HG03342 (cell line): ENCODE data around the gene DDHD1.
A peak's percentile ranks its signal among the peaks of the same experiment; 100 is the strongest.
"Not testable (repeated sequence)": the region's sequence is repeated elsewhere in the genome, so short reads cannot be mapped to it uniquely, and the experiment has no call there.

Experiments used
- ATAC-seq: cut with Tn5 transposase; IDR thresholded peaks from one replicate; pipeline ENCODE4 v1.9.1; 2021; ENCODE audit warnings: mild to moderate bottlenecking, moderate library complexity; ENCODE audit not compliant: unreplicated experiment

The DDHD1 gene

GRCh38 chr14:53152184-53152886 lies 788 bp downstream of the DDHD1 start:
- peak; percentile 23 for ATAC-seq

- ATAC-seq: no peak
These were observed 1.5 kb downstream of the DDHD1 start for GRCh38 chr14:53151523-53152183.

- no peak for ATAC-seq
These were observed 3.3 kb downstream of the DDHD1 start for GRCh38 chr14:53149668-53150316.

- no peak for ATAC-seq
These were observed 4.5 kb downstream of the DDHD1 start for GRCh38 chr14:53148671-53149070.

GRCh38 chr14:53147893-53148292 lies 5.2 kb downstream of the DDHD1 start:
- no peak for ATAC-seq

GRCh38 chr14:53147208-53147607 lies 5.9 kb downstream of the DDHD1 start:
- ATAC-seq: peak; percentile 42

- no peak for ATAC-seq
These were observed 6.4 kb downstream of the DDHD1 start for GRCh38 chr14:53146739-53147138.

GRCh38 chr14:53144244-53144643 lies 8.9 kb downstream of the DDHD1 start:
- peak; percentile 72 for ATAC-seq

GRCh38 chr14:53140585-53140984 lies 12.5 kb downstream of the DDHD1 start:
- no peak for ATAC-seq

GRCh38 chr14:53137568-53138203 lies 15.4 kb downstream of the DDHD1 start:
- ATAC-seq: no peak

- ATAC-seq: not testable (repeated sequence)
These were observed 22.6 kb downstream of the DDHD1 start for GRCh38 chr14:53130491-53130890.

- ATAC-seq: no peak
These were observed 24.7 kb downstream of the DDHD1 start for GRCh38 chr14:53128303-53129028.

GRCh38 chr14:53127832-53128231 lies 25.3 kb downstream of the DDHD1 start:
- no peak for ATAC-seq

- ATAC-seq: no peak
These were observed 26.0 kb downstream of the DDHD1 start for GRCh38 chr14:53127151-53127550.

- no peak for ATAC-seq
These were observed 26.4 kb downstream of the DDHD1 start for GRCh38 chr14:53126731-53127130.

GRCh38 chr14:53124786-53125185 lies 28.3 kb downstream of the DDHD1 start:
- no peak for ATAC-seq

GRCh38 chr14:53121419-53121818 lies 31.7 kb downstream of the DDHD1 start:
- not testable (repeated sequence) for ATAC-seq

- not testable (repeated sequence) for ATAC-seq
These were observed 35.6 kb downstream of the DDHD1 start for GRCh38 chr14:53117479-53117878.

GRCh38 chr14:53113989-53114388 lies 39.1 kb downstream of the DDHD1 start:
- ATAC-seq: no peak

- ATAC-seq: no peak
These were observed 43.0 kb downstream of the DDHD1 start for GRCh38 chr14:53110096-53110495.
